ENCODE measurements around the gene ETS1. TPM values are rescaled to one million over a fixed set of nuclear protein-coding genes. Genes with fewer than 3 reads are reported as not detected.

The ETS1 gene
- total and polyA plus RNA-seq, 2 experiments from 2014 or later = 25.6 to 52.6 TPM

GRCh38 chr11:128536506-128536905, 50.9 kb downstream of the ETS1 start (continued):
- TF ChIP-seq REST (IDR thresholded peaks at IDR 0.05; ENCODE audit: unreplicated experiment) (no peak), ZNF331 (CRISPR knock-in tag; IDR thresholded peaks at IDR 0.05; ENCODE audit: low read depth) (no peak), STAT1 (IDR thresholded peaks at IDR 0.05; ENCODE audit: unreplicated experiment) (no peak), NANOG (IDR thresholded peaks at IDR 0.05; ENCODE audit: borderline replicate concordance) (no peak), POLR2AphosphoS5 (IDR thresholded peaks at IDR 0.05; ENCODE audit: low read depth) (no peak), ZNF114 (CRISPR knock-in tag; IDR thresholded peaks at IDR 0.05) (no peak), EZH2 (IDR thresholded peaks at IDR 0.05; ENCODE audit: low read depth, unreplicated experiment) (no peak), CREB1 (CRISPR knock-in tag; IDR thresholded peaks at IDR 0.05; ENCODE audit: low read depth) (no peak)
- TF ChIP-seq, protein P1, sequence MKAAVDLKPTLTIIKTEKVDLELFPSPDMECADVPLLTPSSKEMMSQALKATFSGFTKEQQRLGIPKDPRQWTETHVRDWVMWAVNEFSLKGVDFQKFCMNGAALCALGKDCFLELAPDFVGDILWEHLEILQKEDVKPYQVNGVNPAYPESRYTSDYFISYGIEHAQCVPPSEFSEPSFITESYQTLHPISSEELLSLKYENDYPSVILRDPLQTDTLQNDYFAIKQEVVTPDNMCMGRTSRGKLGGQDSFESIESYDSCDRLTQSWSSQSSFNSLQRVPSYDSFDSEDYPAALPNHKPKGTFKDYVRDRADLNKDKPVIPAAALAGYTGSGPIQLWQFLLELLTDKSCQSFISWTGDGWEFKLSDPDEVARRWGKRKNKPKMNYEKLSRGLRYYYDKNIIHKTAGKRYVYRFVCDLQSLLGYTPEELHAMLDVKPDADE (IDR thresholded peaks at IDR 0.05) = no peak

DNA sequence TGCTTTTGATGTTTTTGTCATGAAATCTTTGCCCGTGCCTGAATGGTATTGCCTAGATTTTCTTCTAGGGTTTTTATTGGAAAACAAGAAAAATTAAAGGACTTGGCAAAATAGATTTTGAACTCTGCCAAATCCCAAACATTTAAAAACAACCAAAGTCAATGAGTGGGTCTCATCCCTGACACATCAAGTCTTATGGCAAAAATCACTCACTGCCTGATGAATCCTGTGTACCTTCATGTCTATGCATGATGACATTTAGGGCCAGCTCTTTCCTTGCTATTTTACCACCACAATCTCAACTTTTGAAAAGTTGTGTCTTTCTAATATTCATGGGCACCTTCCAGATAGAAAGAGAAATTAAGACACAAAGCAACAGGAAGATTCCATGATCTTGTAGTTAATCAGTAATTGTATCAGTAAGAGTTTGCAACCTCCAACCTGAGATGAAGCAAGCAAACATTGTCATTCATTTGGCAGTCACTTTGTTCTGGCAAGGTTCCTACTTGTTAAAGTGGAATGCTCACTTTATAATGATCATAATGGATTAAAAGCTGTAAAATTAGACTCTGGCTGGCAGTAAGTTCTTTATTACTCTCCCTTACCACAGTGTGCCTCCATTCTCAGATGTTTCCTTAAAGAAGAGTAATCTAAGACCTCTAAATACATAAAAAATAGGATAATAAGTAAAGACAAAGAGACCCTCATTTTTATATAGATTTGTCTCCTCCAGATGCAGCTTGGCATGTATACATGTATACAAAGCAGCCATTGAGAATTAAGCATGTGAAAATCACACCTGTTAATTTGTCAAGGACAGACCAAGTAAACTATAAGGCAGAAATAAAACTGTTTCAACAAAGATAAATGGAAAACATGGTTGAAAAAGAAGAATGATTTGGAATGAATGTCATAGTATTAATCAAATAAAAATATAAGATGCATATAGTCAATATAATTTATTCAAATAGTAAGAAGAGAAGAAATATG, 51.6 kb downstream of the ETS1 start:
- Mint-ChIP-seq H3K27me3 (ENCODE audit: insufficient read depth, low read depth, poor library complexity) (peaks cover 20% of the 10 kb centered on the region), H3K4me1 (peaks cover 30% of the 10 kb centered on the region), H3K9me3 (no peaks in the 10 kb centered on the region), H3K4me3 (no peak overlapping the region), H3K27ac (no peak overlapping the region), H3K36me3 (ENCODE audit: low read depth) (peaks cover 4% of the 10 kb centered on the region; the same call in 2 of the 3 replicates)
- Histone ChIP-seq H4K20me1 (replicated peaks; ENCODE audit: insufficient read depth) (peaks cover 16% of the 10 kb centered on the region), H2AFZ (no peak overlapping the region), H3F3A (replicated peaks; ENCODE audit: low read depth) (no peaks in the 10 kb centered on the region), H3K27me3 (ENCODE audit: insufficient read depth) (no peaks in the 10 kb centered on the region), H3K4me3 (no peak overlapping the region), H3K27ac (ENCODE audit: low read depth) (no peak overlapping the region), H3K4me1 (ENCODE audit: insufficient read depth) (peaks cover 31% of the 10 kb centered on the region), H3K4me2 (no peak overlapping the region), H3K9me2 (ENCODE audit: insufficient read depth) (no peaks in the 10 kb centered on the region), H3K36me3 (ENCODE audit: insufficient read depth) (no peaks in the 10 kb centered on the region; the same call in 1 of the 2 replicates), H3K79me2 (replicated peaks; ENCODE audit: insufficient read depth) (peaks cover 6% of the 10 kb centered on the region; the same call in 1 of the 2 replicates)
- DNase-seq (ENCODE audit: low spot score) (no peak), ATAC-seq (no peak)
- TF ChIP-seq POLR2AphosphoS5 (IDR thresholded peaks at IDR 0.05; ENCODE audit: low read depth) (no peak), STAT1 (IDR thresholded peaks at IDR 0.05; ENCODE audit: unreplicated experiment) (no peak), EZH2phosphoT487 (IDR thresholded peaks at IDR 0.05; ENCODE audit: unreplicated experiment) (no peak), CREB1 (CRISPR knock-in tag; IDR thresholded peaks at IDR 0.05; ENCODE audit: low read depth) (no peak)
- TF ChIP-seq, protein P1 (IDR thresholded peaks at IDR 0.05) = no peak
